ENCODE measurements around the gene SEC23B.
A peak's percentile ranks its signal among the peaks of the same experiment; 100 is the strongest.
"Not testable (repeated sequence)": the region's sequence is repeated elsewhere in the genome, so short reads cannot be mapped to it uniquely, and the experiment has no call there.

SEC23B gene

DNA sequence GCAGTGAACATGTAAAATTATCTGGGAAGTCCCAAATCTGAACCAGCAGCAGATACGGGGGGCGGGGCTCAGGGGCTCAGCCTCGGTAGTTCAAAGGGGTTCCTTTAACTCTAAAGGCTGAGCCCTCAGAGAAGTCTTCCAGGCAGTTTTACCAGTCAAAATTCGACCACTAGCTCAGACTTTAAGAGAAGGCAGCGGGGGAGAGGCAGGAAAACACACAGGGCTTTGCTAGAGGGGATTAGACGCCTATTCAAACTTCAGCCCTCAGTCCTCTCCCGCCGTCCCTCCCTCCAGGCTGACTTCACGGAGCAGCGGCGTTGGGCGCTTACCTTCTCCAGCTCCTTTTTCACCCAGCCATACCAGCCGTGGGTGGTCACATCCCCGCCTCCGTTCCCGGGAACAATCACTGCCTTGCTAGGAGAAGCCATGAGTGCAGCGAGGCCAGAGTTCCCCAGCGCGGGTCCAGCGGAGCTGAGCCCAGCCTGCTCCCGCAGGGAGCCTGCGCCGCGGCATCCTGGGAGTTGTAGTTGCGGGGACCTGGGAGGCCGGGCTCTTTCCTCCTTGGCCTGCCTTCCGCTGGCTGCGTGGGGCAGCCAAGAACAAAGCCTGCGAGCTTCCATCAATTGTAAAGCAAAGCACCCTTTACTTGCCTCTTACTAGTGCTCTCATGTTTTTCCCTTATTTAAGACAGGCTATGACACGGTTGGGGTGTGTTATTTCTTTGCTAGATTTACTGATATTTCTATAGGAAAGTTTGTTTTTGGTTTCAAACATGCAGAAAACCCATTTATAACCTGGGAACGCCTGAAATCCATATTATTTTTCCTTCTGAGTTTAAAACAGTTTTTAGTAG lies 10.8 kb upstream of the SEC23B start, which contains the start of gene RBBP9:
TSS of gene RBBP9 (minus strand) at position 486 of the 853 bp plus-strand sequence. CDS start at position 428, 58 bp downstream.
- H3K4me1 ChIP-seq: no peaks in the 10 kb centered on the region
- no peaks in the 10 kb centered on the region for H3K79me2 ChIP-seq
- peak within 1 kb of the TSS; percentile 93 for H2AFZ ChIP-seq
- no peaks in the 10 kb centered on the region for H3K9me3 ChIP-seq (ENCODE audit: control insufficient read depth, low read length)
- peak within 1 kb of the TSS; percentile 25 for H3K9ac ChIP-seq
- H3K4me2 ChIP-seq (ENCODE audit: low read length): peak within 1 kb of the TSS; percentile 56
- no peaks in the 10 kb centered on the region for H3K27me3 ChIP-seq (ENCODE audit: control insufficient read depth, insufficient read depth, low read length)
- TF ChIP-seq, protein P1, sequence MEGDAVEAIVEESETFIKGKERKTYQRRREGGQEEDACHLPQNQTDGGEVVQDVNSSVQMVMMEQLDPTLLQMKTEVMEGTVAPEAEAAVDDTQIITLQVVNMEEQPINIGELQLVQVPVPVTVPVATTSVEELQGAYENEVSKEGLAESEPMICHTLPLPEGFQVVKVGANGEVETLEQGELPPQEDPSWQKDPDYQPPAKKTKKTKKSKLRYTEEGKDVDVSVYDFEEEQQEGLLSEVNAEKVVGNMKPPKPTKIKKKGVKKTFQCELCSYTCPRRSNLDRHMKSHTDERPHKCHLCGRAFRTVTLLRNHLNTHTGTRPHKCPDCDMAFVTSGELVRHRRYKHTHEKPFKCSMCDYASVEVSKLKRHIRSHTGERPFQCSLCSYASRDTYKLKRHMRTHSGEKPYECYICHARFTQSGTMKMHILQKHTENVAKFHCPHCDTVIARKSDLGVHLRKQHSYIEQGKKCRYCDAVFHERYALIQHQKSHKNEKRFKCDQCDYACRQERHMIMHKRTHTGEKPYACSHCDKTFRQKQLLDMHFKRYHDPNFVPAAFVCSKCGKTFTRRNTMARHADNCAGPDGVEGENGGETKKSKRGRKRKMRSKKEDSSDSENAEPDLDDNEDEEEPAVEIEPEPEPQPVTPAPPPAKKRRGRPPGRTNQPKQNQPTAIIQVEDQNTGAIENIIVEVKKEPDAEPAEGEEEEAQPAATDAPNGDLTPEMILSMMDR (IDR thresholded peaks at IDR 0.05): no peak
- H3K4me3 ChIP-seq (ENCODE audit: low read depth, low read length): peak within 1 kb of the TSS; percentile 65
- no peaks in the 10 kb centered on the region for H3K36me3 ChIP-seq (ENCODE audit: control insufficient read depth, insufficient read depth, low read length)
- H3K27ac ChIP-seq: peak within 1 kb of the TSS; percentile 13

DNA sequence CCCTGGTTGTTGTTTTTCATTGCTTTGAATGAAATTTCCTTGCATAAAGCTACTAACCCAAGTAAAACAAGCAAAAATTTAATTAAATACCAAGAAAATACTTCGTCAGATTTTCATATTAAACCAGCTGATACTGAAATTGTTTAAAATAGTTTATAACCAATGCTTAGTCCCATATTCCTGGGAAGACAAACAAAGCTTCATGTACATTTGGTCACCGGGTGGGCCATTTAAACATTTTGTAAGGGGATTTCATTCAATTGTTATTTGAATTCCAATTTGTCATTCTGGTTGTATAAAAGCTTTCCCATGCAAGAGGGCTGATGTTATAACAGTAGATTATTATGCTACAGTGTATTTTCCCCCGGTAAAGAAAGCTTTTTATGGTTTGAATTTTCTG lies 10.1 kb upstream of the SEC23B start:
- no peak overlapping the region for H3K9ac ChIP-seq
- no peaks in the 10 kb centered on the region for H3K36me3 ChIP-seq (ENCODE audit: control insufficient read depth, insufficient read depth, low read length)
- no peaks in the 10 kb centered on the region for H3K9me3 ChIP-seq (ENCODE audit: control insufficient read depth, low read length)
- TF ChIP-seq, protein P1 (IDR thresholded peaks at IDR 0.05): no peak
- peak overlapping the region; percentile 93 for H2AFZ ChIP-seq
- H3K4me3 ChIP-seq (ENCODE audit: low read depth, low read length): peak overlapping the region; percentile 65
- no peaks in the 10 kb centered on the region for H3K27me3 ChIP-seq (ENCODE audit: control insufficient read depth, insufficient read depth, low read length)
- peak overlapping the region; percentile 13 for H3K27ac ChIP-seq
- peak overlapping the region; percentile 56 for H3K4me2 ChIP-seq (ENCODE audit: low read length)
- no peaks in the 10 kb centered on the region for H3K79me2 ChIP-seq
- no peaks in the 10 kb centered on the region for H3K4me1 ChIP-seq

DNA sequence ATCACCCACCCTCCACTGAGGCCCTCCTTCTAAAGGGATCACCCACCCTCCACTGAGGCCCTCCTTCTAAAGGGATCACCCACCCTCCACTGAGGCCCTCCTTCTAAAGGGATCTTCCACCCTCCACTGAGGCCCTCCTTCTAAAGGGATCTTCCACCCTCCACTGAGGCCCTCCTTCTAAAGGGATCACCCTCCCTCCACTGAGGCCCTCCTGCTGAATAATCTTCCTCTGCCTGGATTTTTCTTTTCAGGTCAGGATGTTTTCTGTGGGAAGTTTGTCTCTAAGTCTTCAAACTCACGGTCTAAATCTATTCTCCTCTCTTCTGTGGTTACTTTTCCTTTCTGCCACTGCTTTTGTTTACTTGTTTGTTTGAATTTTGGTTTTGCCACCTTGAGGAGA lies 6.1 kb upstream of the SEC23B start:
- not testable (repeated sequence) for H3K4me1 ChIP-seq; H2AFZ ChIP-seq; H3K4me2 ChIP-seq (ENCODE audit: low read length); H3K79me2 ChIP-seq; H3K9me3 ChIP-seq (ENCODE audit: control insufficient read depth, low read length); H3K27me3 ChIP-seq (ENCODE audit: control insufficient read depth, insufficient read depth, low read length); H3K4me3 ChIP-seq (ENCODE audit: low read depth, low read length); H3K36me3 ChIP-seq (ENCODE audit: control insufficient read depth, insufficient read depth, low read length); H3K27ac ChIP-seq; H3K9ac ChIP-seq

DNA sequence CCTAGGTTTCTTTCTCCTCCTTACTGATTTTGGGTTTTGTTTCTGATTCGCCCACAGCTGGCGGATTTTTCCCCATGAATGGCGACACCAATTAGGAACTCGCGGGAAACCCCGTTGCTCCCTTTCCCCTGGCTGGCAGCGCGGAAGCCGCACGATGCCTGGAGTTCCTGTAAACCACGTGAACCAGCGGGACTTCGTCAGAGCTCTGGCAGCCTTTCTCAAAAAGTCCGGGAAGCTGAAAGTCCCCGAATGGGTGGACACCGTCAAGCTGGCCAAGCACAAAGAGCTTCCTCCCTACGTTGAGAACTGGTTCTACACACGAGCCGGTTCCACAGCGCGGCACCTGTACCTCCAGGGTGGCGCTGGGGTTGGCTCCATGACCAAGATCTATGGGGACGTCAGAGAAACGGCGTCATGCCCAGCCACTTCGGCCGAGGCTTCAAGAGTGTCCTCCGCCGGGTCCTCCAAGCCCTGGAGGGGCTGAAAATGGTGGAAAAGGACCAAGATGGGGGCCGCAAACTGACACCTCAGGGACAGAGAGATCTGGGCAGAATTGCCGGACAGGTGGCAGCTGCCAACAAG lies 3.2 kb upstream of the SEC23B start:
- Histone ChIP-seq H2AFZ (no peak overlapping the region), H3K4me2 (ENCODE audit: low read length) (no peak overlapping the region), H3K4me1 (no peaks in the 10 kb centered on the region), H3K9me3 (ENCODE audit: control insufficient read depth, low read length) (no peaks in the 10 kb centered on the region), H3K27ac (no peak overlapping the region), H3K36me3 (ENCODE audit: control insufficient read depth, insufficient read depth, low read length) (no peaks in the 10 kb centered on the region), H3K4me3 (ENCODE audit: low read depth, low read length) (no peak overlapping the region), H3K27me3 (ENCODE audit: control insufficient read depth, insufficient read depth, low read length) (no peaks in the 10 kb centered on the region), H3K9ac (no peak overlapping the region), H3K79me2 (peaks cover 8% of the 10 kb centered on the region)
- TF ChIP-seq, protein P1 (IDR thresholded peaks at IDR 0.05): no peak

DNA sequence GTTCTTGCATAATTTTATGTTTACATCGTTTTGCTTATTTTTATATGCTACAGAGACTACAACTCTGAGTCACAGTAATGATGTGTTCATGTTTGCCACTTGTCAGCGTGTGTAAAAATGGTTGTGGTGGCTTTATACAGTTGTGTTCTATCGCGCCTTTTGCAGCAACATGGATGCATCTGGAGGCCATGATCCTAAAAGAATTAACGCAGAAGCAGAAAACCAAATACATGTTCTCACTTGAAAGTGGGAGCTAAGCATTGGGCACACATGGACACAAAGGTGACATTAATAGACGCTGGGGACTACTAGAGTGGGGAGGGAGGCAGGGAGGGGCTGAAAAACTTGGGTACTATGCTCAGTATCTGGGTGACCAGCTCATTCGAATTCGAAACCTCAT lies 996 bp upstream of the SEC23B start:
- H3K4me3 ChIP-seq (ENCODE audit: low read depth, low read length): peak overlapping the region; percentile 91
- peak overlapping the region; percentile 94 for H2AFZ ChIP-seq
- H3K27ac ChIP-seq: peak overlapping the region; percentile 100
- H3K36me3 ChIP-seq (ENCODE audit: control insufficient read depth, insufficient read depth, low read length): no peaks in the 10 kb centered on the region
- H3K27me3 ChIP-seq (ENCODE audit: control insufficient read depth, insufficient read depth, low read length): no peaks in the 10 kb centered on the region
- no peaks in the 10 kb centered on the region for H3K4me1 ChIP-seq
- peaks cover 8% of the 10 kb centered on the region for H3K79me2 ChIP-seq
- H3K9ac ChIP-seq: peak overlapping the region; percentile 77
- TF ChIP-seq, protein P1 (IDR thresholded peaks at IDR 0.05): no peak
- no peaks in the 10 kb centered on the region for H3K9me3 ChIP-seq (ENCODE audit: control insufficient read depth, low read length)
- H3K4me2 ChIP-seq (ENCODE audit: low read length): peak overlapping the region; percentile 89

Data from parathyroid adenoma (tissue), 2 donors.